Thoracic aorta (tissue), 2 donors: Measurements from ENCODE around the gene PITRM1. TPM values are rescaled to one million over a fixed set of nuclear protein-coding genes. Genes with fewer than 3 reads are reported as not detected.

ENCODE experiments used
- ATAC-seq: fragments of 150-250 bp; one replicate; pipeline ENCODE4 v1.8.0; 2017; ENCODE audit warnings: low read depth; ENCODE audit not compliant: insufficient number of reproducible peaks, low FRiP score
- DNase-seq: peaks from one replicate; pipeline ENCODE4 v3.0.0-alpha.2; 2020; ENCODE audit warnings: low spot score
- H3K27ac ChIP-seq, 2 donors: fragments of 200-600 bp; sonication (generic); 1 replicate in 1 of 2; 2 replicates in 1 of 2; pipeline ENCODE4 v1.5.1; 2016; ENCODE audit warnings: mild to moderate bottlenecking in 2 of 2, moderate library complexity in 2 of 2
- H3K27me3 ChIP-seq: fragments of 200-600 bp; sonication (generic); replicated peaks from 2 replicates; pipeline ENCODE4 v1.6.0; 2016; ENCODE audit warnings: mild to moderate bottlenecking; ENCODE audit not compliant: insufficient read depth
- H3K36me3 ChIP-seq: fragments of 200-600 bp; sonication (generic); one replicate; pipeline ENCODE4 v1.5.1; 2016
- H3K4me1 ChIP-seq, 2 donors: fragments of 200-600 bp; sonication (generic); 1 replicate in 1 of 2; 2 replicates in 1 of 2; pipeline versions ENCODE4 v1.5.1 to v1.6.0; 2016; ENCODE audit warnings: low read depth in 2 of 2, mild to moderate bottlenecking in 1 of 2; ENCODE audit not compliant: control insufficient read depth in 1 of 2
- H3K4me3 ChIP-seq: fragments of 200-600 bp; sonication (generic); 2 replicates; pipeline ENCODE4 v1.5.1; 2016; ENCODE audit warnings: mild to moderate bottlenecking
- H3K9me3 ChIP-seq: fragments of 200-600 bp; sonication (generic); 2 replicates; pipeline ENCODE4 v1.5.1; 2016
- CTCF ChIP-seq: fragments of 200-600 bp; sonication (generic); IDR thresholded peaks from one replicate; pipeline ENCODE4 v1.5.1; 2019; ENCODE audit warnings: antibody characterized with exemption
- total RNA-seq, 2 donors: library from RNA; depleted of rRNA; stranded (reverse); fragments of >200 nt; gene quantifications; one replicate each; pipeline versions ENCODE4 v1.1.0 to v1.2.3, GENCODE V29; 2016

Gene PITRM1
- total RNA-seq, 2 donors from 2014 or later: 104 to 125 TPM

- H3K4me3 ChIP-seq: no peak overlapping the region
- no peaks in the 10 kb centered on the region for H3K9me3 ChIP-seq
- ATAC-seq (no peak), DNase-seq (no peak)
- H3K4me1 ChIP-seq: peaks cover 7 to 13% of the 10 kb centered on the region in 2 donors
- no peak for TF ChIP-seq CTCF
- H3K27me3 ChIP-seq: no peaks in the 10 kb centered on the region
- H3K27ac ChIP-seq: no peak overlapping the region
- H3K36me3 ChIP-seq: peaks cover 41% of the 10 kb centered on the region
These were observed 40.3 kb downstream of the PITRM1 start for GRCh38 chr10:3132036-3133025.

- peaks cover 0 to 13% of the 10 kb centered on the region in 2 donors for H3K4me1 ChIP-seq
- no peak for TF ChIP-seq CTCF
- peaks cover 35% of the 10 kb centered on the region for H3K36me3 ChIP-seq
- H3K9me3 ChIP-seq: no peaks in the 10 kb centered on the region
- no peak overlapping the region for H3K4me3 ChIP-seq
- H3K27ac ChIP-seq: no peak overlapping the region
- DNase-seq (no peak), ATAC-seq (no peak)
- no peaks in the 10 kb centered on the region for H3K27me3 ChIP-seq
These were observed 41.5 kb downstream of the PITRM1 start for GRCh38 chr10:3131098-3131497.

- peaks cover 0 to 18% of the 10 kb centered on the region in 2 donors for H3K4me1 ChIP-seq
- H3K27ac ChIP-seq: no peak overlapping the region
- no peaks in the 10 kb centered on the region for H3K9me3 ChIP-seq
- no peaks in the 10 kb centered on the region for H3K27me3 ChIP-seq
- TF ChIP-seq CTCF: no peak
- DNase-seq (no peak), ATAC-seq (no peak)
- no peak overlapping the region for H3K4me3 ChIP-seq
- H3K36me3 ChIP-seq: peaks cover 29% of the 10 kb centered on the region
These were observed 42.8 kb downstream of the PITRM1 start for GRCh38 chr10:3129581-3130340.

GRCh38 chr10:3128379-3129130 lies 44.0 kb downstream of the PITRM1 start:
- H3K9me3 ChIP-seq: no peaks in the 10 kb centered on the region
- no peak overlapping the region for H3K27ac ChIP-seq
- DNase-seq (no peak), ATAC-seq (no peak)
- no peak for TF ChIP-seq CTCF
- H3K4me1 ChIP-seq: peaks cover 0 to 18% of the 10 kb centered on the region in 2 donors
- H3K4me3 ChIP-seq: no peak overlapping the region
- H3K27me3 ChIP-seq: no peaks in the 10 kb centered on the region
- peaks cover 21% of the 10 kb centered on the region for H3K36me3 ChIP-seq
